Stomach (tissue), 4 donors: Measurements from ENCODE around the gene FADS3.
A peak's percentile ranks its signal among the peaks of the same experiment; 100 is the strongest.

Experiments
- CTCF ChIP-seq, 7 experiments: fragments of 450-650 bp in 4 of 7; fragments of 200-600 bp in 3 of 7; sonication (generic) in 3 of 7; IDR thresholded peaks; one replicate each; pipeline ENCODE4 v1.5.1; 2016 to 2019; ENCODE audit warnings: antibody characterized with exemption in 7 of 7, control low read depth in 2 of 7, mild to moderate bottlenecking in 1 of 7
- POLR2A ChIP-seq, 4 donors: fragments of 450-650 bp; IDR thresholded peaks; one replicate each; pipeline ENCODE4 v1.6.1; 2016; ENCODE audit warnings: antibody characterized with exemption in 4 of 4, control low read depth in 2 of 4, mild to moderate bottlenecking in 1 of 4, moderate library complexity in 1 of 4
- POLR2AphosphoS5 ChIP-seq, 3 donors: sonication (generic); formaldehyde crosslinking; IDR thresholded peaks; one replicate each; pipeline ENCODE4 v1.6.1; 2016; ENCODE audit warnings: antibody characterized with exemption in 3 of 3

GRCh38 chr11:61904539-61905048, 13.2 kb upstream of the FADS3 start:
- TF ChIP-seq POLR2A (IDR thresholded peaks at IDR 0.05) (no peak), CTCF (IDR thresholded peaks at IDR 0.05) (no peak), POLR2AphosphoS5 (IDR thresholded peaks at IDR 0.05) (peak in 1 of 3 donors; percentile 52)
